HG02642 (cell line): ENCODE results near the gene HS3ST4.

Source experiments
- ATAC-seq: cut with Tn5 transposase; IDR thresholded peaks from one replicate; pipeline ENCODE4 v1.9.1; 2021; ENCODE audit warnings: mild to moderate bottlenecking; ENCODE audit not compliant: unreplicated experiment, poor library complexity

The HS3ST4 gene

GRCh38 chr16:25691519-25692091 lies at the start of gene HS3ST4:
Gene HS3ST4 (plus strand): TSS chr16:25691959.
- no peak for ATAC-seq

- ATAC-seq: no peak
Observed at GRCh38 chr16:25643633-25644032, 48.1 kb upstream of the HS3ST4 start.

- ATAC-seq: no peak
Observed at GRCh38 chr16:25656639-25657038, 35.1 kb upstream of the HS3ST4 start.

GRCh38 chr16:25676820-25677219 lies 14.9 kb upstream of the HS3ST4 start:
- ATAC-seq: no peak

GRCh38 chr16:25679511-25679910 lies 12.2 kb upstream of the HS3ST4 start:
- ATAC-seq: no peak

GRCh38 chr16:25689137-25689836 lies 2.5 kb upstream of the HS3ST4 start:
- no peak for ATAC-seq

GRCh38 chr16:25690552-25691143 lies 1.1 kb upstream of the HS3ST4 start:
- ATAC-seq: no peak

GRCh38 chr16:25692351-25692741 lies 587 bp downstream of the HS3ST4 start:
- ATAC-seq: no peak

- no peak for ATAC-seq
Observed at GRCh38 chr16:25692742-25693508, 1.2 kb downstream of the HS3ST4 start.

- no peak for ATAC-seq
Observed at GRCh38 chr16:25693631-25694030, 1.9 kb downstream of the HS3ST4 start.

- ATAC-seq: no peak
Observed at GRCh38 chr16:25699069-25699468, 7.3 kb downstream of the HS3ST4 start.

GRCh38 chr16:25700547-25700946 lies 8.8 kb downstream of the HS3ST4 start:
- no peak for ATAC-seq

- no peak for ATAC-seq
Observed at GRCh38 chr16:25707553-25707952, 15.8 kb downstream of the HS3ST4 start.

GRCh38 chr16:25707982-25708583 lies 16.3 kb downstream of the HS3ST4 start:
- no peak for ATAC-seq

- no peak for ATAC-seq
Observed at GRCh38 chr16:25709213-25709612, 17.5 kb downstream of the HS3ST4 start.

GRCh38 chr16:25713785-25714570 lies 22.2 kb downstream of the HS3ST4 start:
- no peak for ATAC-seq

- no peak for ATAC-seq
Observed at GRCh38 chr16:25716186-25716585, 24.4 kb downstream of the HS3ST4 start.

GRCh38 chr16:25721439-25721838 lies 29.7 kb downstream of the HS3ST4 start:
- ATAC-seq: no peak

GRCh38 chr16:25726430-25727098 lies 34.8 kb downstream of the HS3ST4 start:
- ATAC-seq: no peak
